GM18526 (cell line): ENCODE measurements around the gene ITGB2.

Experiments
- POLR2A ChIP-seq: IDR thresholded peaks from 3 replicates; pipeline ENCODE4 v1.6.1; 2011; ENCODE audit not compliant: insufficient read length; ENCODE audit errors: extremely low read depth

The ITGB2 gene

DNA sequence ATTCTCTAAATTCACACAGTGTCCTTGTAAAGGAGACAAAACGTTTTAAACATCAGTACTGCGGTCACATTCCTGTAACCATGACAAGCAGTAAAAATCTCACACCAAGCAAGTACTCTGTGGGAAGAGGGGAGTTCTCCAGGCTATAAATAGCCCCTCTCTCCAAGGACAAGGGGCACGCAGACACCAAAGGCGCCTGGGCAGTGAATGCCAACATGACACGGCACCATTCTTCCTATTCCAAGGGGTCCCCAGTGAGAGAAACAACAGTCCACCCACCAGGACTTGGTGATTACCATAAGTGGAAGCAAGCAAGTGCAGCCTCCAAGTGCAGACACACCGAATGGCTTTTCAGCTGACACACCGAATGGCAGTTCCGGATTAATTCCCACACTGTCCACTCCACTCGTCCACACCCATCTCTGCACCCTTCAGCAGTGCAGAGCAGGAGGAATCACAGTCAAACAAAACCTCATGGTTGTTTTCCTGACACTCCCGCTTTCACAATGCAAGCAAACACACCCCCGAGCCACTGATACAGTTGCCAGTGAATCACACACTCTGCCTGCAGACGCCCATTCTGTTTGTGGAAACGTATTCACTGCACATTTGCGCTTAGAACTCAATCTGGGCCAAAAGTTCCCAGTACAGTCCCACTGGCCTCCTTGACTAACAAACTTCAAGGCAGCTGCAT, 49.0 kb downstream of the ITGB2 start:
- TF ChIP-seq POLR2A, result no peak

DNA sequence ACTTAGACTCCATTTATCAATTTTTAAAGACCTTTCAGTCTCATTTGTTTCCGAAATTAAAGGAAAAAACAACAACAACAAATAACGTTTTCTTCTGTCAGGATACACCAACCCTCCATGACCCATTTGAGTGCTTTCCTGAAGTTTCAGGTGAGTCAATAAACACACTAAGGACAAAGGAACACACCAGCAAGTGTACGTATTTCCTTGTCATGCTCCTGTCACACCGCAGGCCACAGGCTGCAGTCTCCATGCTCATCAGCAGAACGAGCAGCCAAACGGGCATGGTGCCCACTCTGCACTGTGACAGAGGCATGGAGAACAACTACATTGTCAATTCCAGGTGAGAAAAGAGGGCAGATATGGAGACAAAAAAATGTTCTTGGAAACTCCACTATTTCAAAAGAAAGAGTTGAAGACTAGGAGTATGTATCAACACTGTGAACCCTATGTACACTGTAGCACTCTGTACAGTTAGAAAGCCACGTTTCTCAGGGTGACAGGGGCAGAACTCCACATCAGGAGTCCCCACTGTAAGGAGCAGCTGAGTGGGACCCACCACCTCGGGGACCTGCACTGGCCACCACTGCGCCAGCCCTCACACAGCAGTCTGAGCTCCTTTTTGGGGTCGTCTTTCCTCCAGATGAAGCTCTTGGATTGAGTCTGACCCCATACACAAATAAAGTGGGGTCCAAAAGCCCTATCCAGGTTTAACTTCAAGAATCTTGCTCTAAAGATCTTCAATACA, 49.8 kb downstream of the ITGB2 start:
- TF ChIP-seq POLR2A, result no peak

DNA sequence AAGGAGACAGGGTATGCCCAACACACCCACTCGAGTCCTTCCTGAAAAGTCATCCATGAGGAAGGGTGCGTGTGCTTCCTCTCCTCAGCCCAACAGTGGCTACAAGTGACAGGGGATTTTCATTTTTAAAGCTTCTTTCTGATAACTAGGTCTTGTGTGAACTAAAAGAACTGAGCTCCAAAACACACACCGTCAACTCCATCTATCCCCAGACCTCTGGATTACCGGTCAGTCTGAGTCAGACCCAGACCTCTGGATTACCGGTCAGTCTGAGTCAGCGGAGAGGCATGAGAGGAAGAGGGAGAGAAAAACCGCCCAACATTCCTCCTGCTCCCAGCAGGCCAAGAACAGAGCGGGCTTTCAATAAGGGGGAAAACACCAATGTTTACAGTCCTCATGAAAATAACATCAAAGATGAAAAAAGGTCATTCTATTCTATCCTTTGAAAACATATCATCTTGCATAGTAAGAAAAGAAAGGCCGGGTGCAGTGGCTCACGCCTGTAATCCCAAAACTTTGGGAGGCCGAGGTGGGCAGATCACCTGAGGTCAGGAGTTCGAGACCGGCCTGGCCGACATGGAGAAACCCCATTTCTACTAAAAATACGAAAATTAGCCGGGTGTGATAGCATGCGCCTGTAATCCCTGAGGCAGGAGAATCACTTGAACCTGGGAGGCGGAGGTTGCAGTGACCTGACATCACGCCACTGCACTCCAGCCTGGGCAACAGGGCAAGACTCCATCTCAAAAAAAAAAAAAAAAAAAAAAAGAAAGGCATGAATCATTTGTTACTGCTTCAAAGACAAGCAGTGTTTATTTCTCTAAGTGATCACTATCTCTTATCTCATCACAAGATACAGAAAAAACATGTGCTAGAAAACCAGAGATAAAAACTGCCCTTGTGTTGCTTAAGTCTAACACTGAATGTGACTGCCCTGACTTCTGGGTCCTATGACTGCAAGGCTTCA, 50.6 kb downstream of the ITGB2 start:
- TF ChIP-seq POLR2A, result no peak

DNA sequence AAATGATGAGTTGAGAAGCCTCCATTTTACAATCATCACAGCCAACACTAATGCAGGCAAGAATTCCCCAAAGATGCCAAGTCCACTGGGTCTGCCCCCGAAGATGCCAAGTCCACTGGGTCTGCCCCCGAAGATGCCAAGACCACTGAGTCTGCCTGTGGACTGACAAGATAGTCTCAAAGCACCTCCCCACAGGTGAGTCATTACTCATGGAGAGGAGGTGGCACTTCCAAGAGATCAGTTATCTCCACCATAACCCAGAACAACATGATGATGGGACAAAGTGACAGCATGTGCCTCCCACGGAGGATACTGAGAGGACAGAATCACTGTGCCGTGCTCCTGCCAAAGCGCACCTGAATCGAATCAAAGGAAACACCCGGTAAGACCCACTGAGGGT, 52.0 kb downstream of the ITGB2 start:
- no peak for TF ChIP-seq POLR2A

DNA sequence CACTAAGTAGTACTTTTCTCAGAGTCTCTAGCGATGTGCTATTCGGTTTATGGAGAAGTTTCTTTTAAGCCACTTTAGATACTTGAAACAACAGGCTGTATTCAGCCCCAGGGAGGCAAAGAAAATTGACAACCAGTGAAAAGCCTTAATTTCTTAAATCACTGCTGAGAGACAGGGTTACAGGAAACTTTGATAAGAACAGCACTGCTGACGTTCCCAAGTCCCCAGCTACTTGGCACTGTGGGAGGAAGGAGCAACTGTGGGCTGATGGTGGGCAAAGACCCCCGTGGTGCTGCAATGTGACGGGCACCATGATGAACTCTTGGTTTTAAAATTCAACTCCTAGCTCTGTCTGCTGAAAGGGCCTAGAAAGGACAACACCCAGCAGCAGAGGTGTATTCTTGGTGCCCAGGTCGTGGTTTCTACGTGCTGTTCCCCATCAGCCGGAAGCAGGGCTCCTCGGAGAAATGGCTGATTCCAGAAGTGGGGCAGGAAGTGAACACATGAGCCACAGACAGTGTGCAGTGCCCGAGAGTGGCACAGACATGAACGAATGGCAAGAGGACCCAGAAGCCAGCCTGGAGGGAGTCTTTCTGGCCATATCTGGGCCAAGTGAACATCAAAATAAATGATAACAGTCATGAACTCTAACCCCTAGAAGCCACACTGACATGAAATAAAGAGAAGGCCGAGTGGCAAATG, 52.5 kb downstream of the ITGB2 start:
- no peak for TF ChIP-seq POLR2A

DNA sequence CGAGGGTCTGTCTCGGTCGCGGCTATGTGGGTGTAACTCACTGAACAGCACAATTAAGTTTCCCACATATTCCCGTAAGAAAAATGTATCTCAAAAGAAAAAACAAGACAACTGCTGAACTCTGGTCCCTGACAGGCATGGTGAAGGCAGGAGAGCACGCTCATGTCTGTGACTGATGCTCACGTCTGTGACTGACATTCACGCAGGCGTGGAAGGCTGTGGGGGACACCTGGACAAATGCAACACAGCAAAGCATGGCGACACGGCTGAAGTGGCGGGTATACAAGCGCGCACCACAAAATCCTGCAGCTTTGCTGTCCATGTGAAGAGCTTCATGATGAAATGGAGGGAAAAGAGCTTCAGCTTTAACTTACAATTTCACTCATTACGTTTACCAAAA, 53.2 kb downstream of the ITGB2 start:
- TF ChIP-seq POLR2A, result no peak

DNA sequence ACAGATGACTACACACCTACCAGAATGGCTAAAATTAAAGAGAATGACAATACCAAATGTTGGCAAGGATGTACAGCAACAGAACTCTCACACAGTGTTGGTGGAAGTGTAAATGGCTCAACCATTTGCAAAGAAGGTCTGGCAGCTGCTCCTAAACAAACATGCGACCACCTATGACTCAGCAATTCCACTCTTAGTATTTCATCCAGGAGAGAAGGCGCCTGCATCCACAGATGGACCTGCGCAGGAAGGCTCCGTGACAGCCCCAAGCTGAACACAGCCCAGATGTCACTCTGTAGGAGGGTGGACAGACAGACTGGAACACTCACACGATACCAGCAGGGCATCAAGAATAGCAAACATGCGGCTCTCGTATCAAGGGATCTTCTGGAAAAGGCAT, 53.9 kb downstream of the ITGB2 start:
- TF ChIP-seq POLR2A, result no peak

DNA sequence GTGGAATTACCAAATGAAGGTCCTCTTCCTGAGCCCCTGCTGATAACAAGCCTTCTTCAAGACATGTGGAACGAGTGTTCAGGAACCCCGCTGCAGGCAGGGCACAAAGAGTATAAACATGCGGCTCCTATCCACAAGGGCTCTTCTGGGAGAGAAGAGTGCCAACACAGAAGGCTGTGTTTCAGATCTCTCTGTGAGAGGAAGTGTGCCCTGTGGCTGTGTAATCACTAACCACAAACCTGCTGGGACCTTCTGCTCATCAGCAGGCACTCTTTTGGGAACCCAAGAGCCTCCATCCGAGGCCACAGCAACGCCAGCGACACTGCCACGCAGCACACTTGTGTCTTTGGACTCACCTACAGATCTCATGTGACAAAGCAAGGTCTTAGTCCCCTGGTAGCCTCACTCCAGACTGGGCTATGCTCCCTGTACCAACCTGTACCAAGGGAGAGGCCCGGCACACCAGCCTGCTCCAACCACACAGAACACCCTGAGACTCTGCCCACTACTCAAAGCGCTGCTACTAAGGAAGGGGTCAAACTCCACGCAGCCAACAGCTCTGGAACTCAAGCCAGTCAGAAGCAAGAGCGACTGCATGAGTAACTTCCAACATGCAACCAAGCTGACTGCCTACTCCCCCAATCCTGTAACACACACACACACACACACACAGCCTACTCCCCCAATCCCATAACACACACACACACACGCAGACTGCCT, 55.0 kb downstream of the ITGB2 start:
- no peak for TF ChIP-seq POLR2A

DNA sequence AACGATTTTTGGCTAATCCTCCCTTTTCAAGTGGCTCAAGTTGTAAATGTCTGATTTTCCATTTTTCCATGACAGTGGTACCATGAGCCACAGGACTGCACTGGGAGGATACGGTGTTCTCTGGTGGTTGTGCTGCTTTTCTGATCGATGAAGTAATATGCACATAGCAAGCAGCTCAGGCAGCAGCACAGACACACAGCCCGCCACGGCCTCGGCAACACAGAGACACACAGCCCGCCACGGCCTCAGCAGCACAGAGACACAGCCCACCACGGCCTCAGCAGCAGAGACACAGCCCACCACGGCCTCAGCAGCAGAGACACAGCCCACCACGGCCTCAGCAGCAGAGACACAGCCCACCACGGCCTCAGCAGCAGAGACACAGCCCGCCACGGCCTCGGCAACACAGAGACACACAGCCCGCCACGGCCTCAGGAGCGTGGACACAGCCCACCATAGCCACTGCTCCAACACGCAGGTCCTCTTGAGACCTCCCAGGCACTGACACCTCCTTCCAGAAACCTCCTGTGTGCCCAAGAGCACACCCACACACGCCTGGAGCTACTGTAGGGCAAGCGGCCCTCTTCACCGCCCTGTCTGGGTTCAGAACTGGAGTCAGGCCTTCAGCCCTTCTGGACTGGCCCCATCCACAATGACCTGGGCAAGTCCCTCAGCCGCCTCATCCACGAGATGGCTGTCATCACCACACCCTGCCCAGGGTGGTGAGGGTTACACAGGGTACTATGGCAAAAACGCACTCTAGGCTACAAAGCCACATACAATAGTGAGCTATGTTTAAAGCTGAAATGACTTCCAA, 57.6 kb downstream of the ITGB2 start:
- TF ChIP-seq POLR2A, result no peak

DNA sequence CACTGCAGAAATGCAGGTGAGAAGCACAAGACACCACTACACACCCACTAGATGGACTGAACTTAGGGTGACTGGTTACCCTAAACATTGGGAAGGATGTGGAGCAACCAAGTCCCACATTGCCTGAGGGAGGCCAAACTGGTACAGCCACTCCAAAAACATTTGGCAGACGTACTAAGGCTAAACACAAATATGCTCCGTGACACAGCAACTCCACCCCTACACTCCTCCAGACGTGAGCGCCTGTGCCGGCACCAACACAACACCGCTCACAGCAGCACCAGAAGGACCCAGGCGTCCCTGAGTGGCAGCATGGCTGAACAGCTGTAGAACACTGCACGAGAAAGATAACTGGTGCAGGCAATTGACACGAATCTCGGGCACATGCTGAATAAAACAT, 61.9 kb downstream of the ITGB2 start:
- no peak for TF ChIP-seq POLR2A

DNA sequence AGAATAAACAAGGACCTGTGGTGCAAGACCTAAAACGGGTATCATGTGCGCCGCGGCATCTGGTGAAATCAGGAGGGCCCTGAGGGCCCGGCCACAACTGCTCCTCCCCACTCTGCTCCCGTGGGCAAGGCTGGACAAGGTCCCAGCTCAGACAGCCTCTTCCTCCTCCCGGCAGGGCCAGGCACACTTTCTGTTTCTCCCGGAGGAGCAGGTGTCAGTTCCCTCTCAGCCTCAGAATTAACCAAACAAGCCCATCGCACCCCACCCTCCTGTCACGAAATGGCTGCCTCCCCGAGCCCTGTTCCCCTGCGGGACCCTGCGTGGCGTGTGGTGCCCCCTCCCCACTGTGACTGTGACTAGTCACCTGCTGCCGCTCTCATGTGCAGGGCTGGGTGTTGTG, 62.4 kb downstream of the ITGB2 start:
- TF ChIP-seq POLR2A, result no peak

DNA sequence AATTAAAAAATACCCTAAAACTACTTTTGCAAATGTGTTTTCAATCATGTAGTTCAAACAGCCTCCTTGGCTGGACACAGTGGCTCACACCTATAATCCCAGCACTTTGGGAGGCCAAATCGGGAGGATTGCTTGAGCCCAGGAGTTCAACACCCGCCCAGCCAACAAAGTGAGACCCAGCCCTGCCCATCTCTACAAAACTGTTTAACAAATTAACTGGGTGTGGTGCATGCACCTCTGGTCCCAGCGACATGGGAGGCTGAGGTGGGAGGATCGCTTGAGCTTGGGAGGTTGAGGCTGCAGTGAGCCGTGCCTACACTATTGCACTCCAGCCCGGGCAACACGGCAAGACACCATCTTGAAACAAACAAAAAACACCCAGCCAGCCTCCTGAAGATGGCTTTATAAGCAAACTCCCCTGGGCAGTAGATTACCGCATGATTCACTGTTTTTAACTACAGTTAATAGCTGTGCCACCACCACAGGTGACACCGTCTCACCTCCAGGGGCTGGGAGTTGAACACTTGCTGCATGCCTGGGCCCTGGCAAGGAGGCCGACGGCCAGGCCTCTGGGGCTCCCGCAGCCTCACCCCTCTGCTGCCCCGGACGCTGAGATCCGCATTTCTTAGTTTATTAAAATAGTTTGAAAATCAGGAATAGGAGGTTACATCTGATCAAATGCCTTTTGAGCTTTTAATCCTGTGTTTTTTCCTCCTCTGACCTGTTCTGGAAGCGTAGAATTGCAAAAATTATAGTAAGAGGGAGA, 63.4 kb downstream of the ITGB2 start:
- TF ChIP-seq POLR2A, result no peak

DNA sequence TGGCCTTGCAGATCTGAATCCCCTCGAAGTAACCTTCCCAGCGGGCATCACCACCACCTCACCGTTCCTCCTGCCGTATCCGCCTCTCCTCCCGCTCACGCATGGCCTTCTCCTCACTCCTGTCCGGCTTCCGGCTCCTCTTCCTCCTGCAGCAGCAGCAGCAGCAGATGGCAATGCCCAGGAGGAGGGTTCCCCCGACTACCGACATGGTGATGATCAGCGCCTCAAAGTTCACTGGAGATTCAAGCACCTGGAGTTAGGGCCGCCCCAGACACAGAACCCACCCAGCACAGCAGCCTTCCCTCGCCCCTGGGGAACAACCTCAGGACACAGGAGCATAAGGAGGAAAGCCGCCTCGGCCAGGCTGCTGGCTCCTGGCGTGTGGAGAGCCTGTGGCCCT, 64.6 kb downstream of the ITGB2 start:
- no peak for TF ChIP-seq POLR2A
